Trophoblast cell (in vitro differentiated cells and primary cell): ENCODE results near the gene CTCF.

Experiments used
- DNase-seq, 2 donors: peaks; one replicate each; pipeline ENCODE4 v3.0.0-alpha.2; 2016
- H2AFZ ChIP-seq: 2 replicates; pipeline ENCODE4 v1.6.1; 2013; ENCODE audit warnings: low read length, moderate library complexity, mild to moderate bottlenecking; ENCODE audit not compliant: insufficient read depth, poor library complexity
- H2AK5ac ChIP-seq: 2 replicates; pipeline ENCODE4 v1.6.1; 2013; ENCODE audit warnings: mild to moderate bottlenecking, low read length
- H2BK120ac ChIP-seq: 2 replicates; pipeline ENCODE4 v1.6.1; 2013; ENCODE audit warnings: low read length, mild to moderate bottlenecking, moderate library complexity; ENCODE audit not compliant: insufficient read depth, poor library complexity
- H2BK12ac ChIP-seq: 2 replicates; pipeline ENCODE4 v1.6.1; 2013; ENCODE audit warnings: mild to moderate bottlenecking, low read length, moderate library complexity
- H2BK5ac ChIP-seq: 2 replicates; pipeline ENCODE4 v1.6.1; 2013; ENCODE audit warnings: low read length, low read depth, moderate library complexity, mild to moderate bottlenecking; ENCODE audit not compliant: poor library complexity
- H3K14ac ChIP-seq: 2 replicates; pipeline ENCODE4 v1.6.1; 2013; ENCODE audit warnings: mild to moderate bottlenecking, low read length
- H3K18ac ChIP-seq: 2 replicates; pipeline ENCODE4 v1.6.1; 2013; ENCODE audit warnings: mild to moderate bottlenecking, low read length
- H3K23ac ChIP-seq: 2 replicates; pipeline ENCODE4 v1.6.1; 2013; ENCODE audit warnings: low read length
- H3K27ac ChIP-seq: 2 replicates; pipeline ENCODE4 v1.5.1; 2013; ENCODE audit warnings: low read depth, mild to moderate bottlenecking, inconsistent platforms, low read length, moderate library complexity
- H3K27me3 ChIP-seq: 2 replicates; pipeline ENCODE4 v1.6.1; 2013; ENCODE audit warnings: inconsistent platforms, mild to moderate bottlenecking, low read length, moderate library complexity; ENCODE audit not compliant: insufficient read depth
- H3K36me3 ChIP-seq, 2 experiments: 1 replicate in 1 of 2; 2 replicates in 1 of 2; pipeline ENCODE4 v1.6.1; 2013; ENCODE audit warnings: low read length in 2 of 2, mild to moderate bottlenecking in 2 of 2, moderate library complexity in 1 of 2; ENCODE audit not compliant: insufficient read depth in 2 of 2, control insufficient read depth in 1 of 2
- H3K4ac ChIP-seq: 2 replicates; pipeline ENCODE4 v1.6.1; 2013; ENCODE audit warnings: low read depth, mild to moderate bottlenecking, low read length, moderate library complexity
- H3K4me1 ChIP-seq, 2 experiments: 1 replicate in 1 of 2; 2 replicates in 1 of 2; pipeline ENCODE4 v1.6.1; 2013; ENCODE audit warnings: low read length in 2 of 2, mild to moderate bottlenecking in 2 of 2, moderate library complexity in 1 of 2; ENCODE audit not compliant: insufficient read depth in 2 of 2, control insufficient read depth in 1 of 2
- H3K4me2 ChIP-seq: 2 replicates; pipeline ENCODE4 v1.6.1; 2013; ENCODE audit warnings: inconsistent platforms, mild to moderate bottlenecking, low read length, moderate library complexity
- H3K4me3 ChIP-seq: 2 replicates; pipeline ENCODE4 v1.5.1; 2013; ENCODE audit warnings: mild to moderate bottlenecking, low read depth, low read length, inconsistent platforms
- H3K79me1 ChIP-seq: one replicate; pipeline ENCODE4 v1.6.1; 2013; ENCODE audit warnings: low read length
- H3K79me2 ChIP-seq: 2 replicates; pipeline ENCODE4 v1.6.1; 2013; ENCODE audit warnings: low read length, mild to moderate bottlenecking; ENCODE audit not compliant: control insufficient read depth, insufficient read depth, poor library complexity
- H3K9ac ChIP-seq: 2 replicates; pipeline ENCODE4 v1.6.1; 2013; ENCODE audit warnings: mild to moderate bottlenecking, low read length
- H3K9me3 ChIP-seq: 2 replicates; pipeline ENCODE4 v1.6.1; 2013; ENCODE audit warnings: low read depth, mild to moderate bottlenecking, control low read depth, inconsistent platforms, low read length; ENCODE audit not compliant: insufficient read depth
- H4K12ac ChIP-seq: 2 replicates; pipeline ENCODE4 v1.6.1; 2013; ENCODE audit warnings: low read depth, mild to moderate bottlenecking, low read length, moderate library complexity
- H4K8ac ChIP-seq: 2 replicates; pipeline ENCODE4 v1.6.1; 2013; ENCODE audit warnings: low read depth, mild to moderate bottlenecking, low read length, moderate library complexity
- H4K91ac ChIP-seq: one replicate; pipeline ENCODE4 v1.6.1; 2013; ENCODE audit warnings: low read depth, mild to moderate bottlenecking, low read length, moderate library complexity
- WGBS: extraction: QIAGEN DNeasy Blood & Tissue Kit; methylation state at CpG from one replicate; pipeline ENCODE4 v1.1.7; 2013; ENCODE audit warnings: missing lambda C conversion rate; ENCODE audit not compliant: insufficient read length, insufficient coverage; ENCODE audit errors: extremely low coverage; 5-methylcytosine and 5-hydroxymethylcytosine counted together

The CTCF gene

DNA sequence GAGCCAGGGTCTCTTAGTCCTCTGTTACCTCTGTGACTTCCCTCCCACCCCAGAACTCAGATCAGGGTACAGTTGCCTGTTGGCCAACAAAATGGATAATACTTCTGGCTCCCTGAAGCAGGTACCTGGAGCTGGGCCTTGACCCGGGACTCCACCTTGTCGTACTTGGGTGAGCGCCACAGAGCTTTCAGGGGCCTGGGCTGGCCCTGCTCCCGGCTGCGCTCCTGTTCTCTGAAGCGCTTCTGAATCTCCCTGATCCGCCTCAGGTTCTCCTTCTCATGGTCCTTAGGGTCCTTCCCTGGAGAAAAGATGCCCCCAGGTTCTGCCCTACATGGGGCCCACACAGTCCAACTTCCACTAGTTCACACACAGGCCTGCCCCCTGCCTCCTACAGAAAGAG, 102.5 kb downstream of the CTCF start:
- H2AFZ ChIP-seq, result no peak overlapping the region
- peaks cover 10% of the 10 kb centered on the region for H3K79me1 ChIP-seq
- H3K23ac ChIP-seq, result no peak overlapping the region
- H3K4me1 ChIP-seq, result peaks cover 11 to 14% of the 10 kb centered on the region in 2 experiments
- H2BK120ac ChIP-seq, result no peak overlapping the region
- no peak overlapping the region for H4K8ac ChIP-seq
- H3K9ac ChIP-seq, result no peak overlapping the region
- no peak overlapping the region for H3K4me2 ChIP-seq
- peaks cover 4% of the 10 kb centered on the region in 2 experiments for H3K36me3 ChIP-seq
- no peak overlapping the region for H4K91ac ChIP-seq
- H3K4me3 ChIP-seq, result no peak overlapping the region
- H2AK5ac ChIP-seq, result no peak overlapping the region
- H3K79me2 ChIP-seq, result peaks cover 5% of the 10 kb centered on the region
- H3K27ac ChIP-seq, result no peak overlapping the region
- H3K27me3 ChIP-seq, result no peaks in the 10 kb centered on the region
- H3K14ac ChIP-seq, result no peak overlapping the region
- DNase-seq, result no peak
- no peaks in the 10 kb centered on the region for H3K9me3 ChIP-seq
- no peak overlapping the region for H3K4ac ChIP-seq
- no peak overlapping the region for H2BK5ac ChIP-seq
- H2BK12ac ChIP-seq, result no peak overlapping the region
- H4K12ac ChIP-seq, result no peak overlapping the region
- WGBS, result no CpG with 5 or more reads among the region's 7 CpGs
- H3K18ac ChIP-seq, result no peak overlapping the region

DNA sequence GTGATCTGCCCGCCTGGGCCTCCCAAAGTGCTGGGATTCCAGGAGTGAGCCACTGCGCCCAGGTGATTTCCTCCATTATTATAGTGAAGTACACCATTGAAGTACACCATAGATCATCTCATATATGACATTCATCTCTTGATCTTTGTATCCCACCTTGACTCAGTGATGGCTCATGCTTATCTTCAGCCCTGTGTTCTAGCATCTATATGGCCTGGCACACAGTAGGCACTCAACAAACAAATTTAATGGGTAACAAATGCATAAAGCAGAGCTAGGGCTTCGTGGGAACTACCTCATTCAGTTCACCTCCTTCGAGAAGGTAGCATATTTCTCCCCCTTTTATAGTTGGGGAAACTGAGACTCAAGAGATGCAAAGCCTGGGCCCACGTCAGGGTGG, 103.3 kb downstream of the CTCF start:
- H4K8ac ChIP-seq, result peak overlapping the region; percentile 3
- H3K36me3 ChIP-seq, result peaks cover 4% of the 10 kb centered on the region in 2 experiments
- H3K18ac ChIP-seq, result no peak overlapping the region
- no peak overlapping the region for H3K23ac ChIP-seq
- DNase-seq, result no peak
- no CpG with 5 or more reads among the region's 5 CpGs for WGBS
- peaks cover 11 to 14% of the 10 kb centered on the region in 2 experiments for H3K4me1 ChIP-seq
- H2BK5ac ChIP-seq, result no peak overlapping the region
- H2AFZ ChIP-seq, result no peak overlapping the region
- no peaks in the 10 kb centered on the region for H3K27me3 ChIP-seq
- H3K9me3 ChIP-seq, result no peaks in the 10 kb centered on the region
- no peak overlapping the region for H3K4ac ChIP-seq
- no peak overlapping the region for H2AK5ac ChIP-seq
- peaks cover 3% of the 10 kb centered on the region for H3K79me2 ChIP-seq
- H4K12ac ChIP-seq, result no peak overlapping the region
- H3K4me3 ChIP-seq, result no peak overlapping the region
- peaks cover 5% of the 10 kb centered on the region for H3K79me1 ChIP-seq
- no peak overlapping the region for H2BK12ac ChIP-seq
- H4K91ac ChIP-seq, result no peak overlapping the region
- peak overlapping the region; percentile 78 for H3K4me2 ChIP-seq
- H3K9ac ChIP-seq, result no peak overlapping the region
- no peak overlapping the region for H3K14ac ChIP-seq
- H2BK120ac ChIP-seq, result no peak overlapping the region
- no peak overlapping the region for H3K27ac ChIP-seq

DNA sequence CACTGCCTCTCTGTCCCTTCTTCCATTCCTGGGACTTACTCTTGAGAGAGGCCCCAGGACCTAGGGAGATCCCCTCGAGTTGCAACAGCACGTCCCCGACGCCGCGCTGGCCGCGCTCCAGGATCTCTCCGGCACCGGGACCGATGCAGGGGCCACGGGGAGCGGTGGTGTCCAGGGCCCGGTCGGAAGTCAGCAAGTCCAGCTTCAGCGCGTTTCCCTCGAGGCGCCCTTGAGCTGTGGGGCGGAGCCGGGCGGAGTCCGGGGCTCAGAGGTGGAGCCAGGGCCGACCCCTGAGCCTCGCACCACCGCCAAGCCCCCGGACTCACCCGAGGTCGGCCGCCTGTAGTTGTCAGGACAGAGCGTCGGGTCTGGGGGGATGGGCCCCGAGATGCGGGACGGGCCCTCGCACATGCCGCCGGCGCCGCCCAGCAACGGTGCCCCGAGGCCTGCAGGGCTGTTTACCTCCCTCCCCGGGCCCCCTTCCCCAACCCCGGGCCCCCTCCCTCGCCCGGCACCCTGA, 103.8 kb downstream of the CTCF start:
- H2AFZ ChIP-seq, result no peak overlapping the region
- no peak overlapping the region for H4K91ac ChIP-seq
- H3K18ac ChIP-seq, result no peak overlapping the region
- peak overlapping the region; percentile 79 for H3K4me3 ChIP-seq
- H3K4ac ChIP-seq, result no peak overlapping the region
- no peak for DNase-seq
- no peak overlapping the region for H2BK12ac ChIP-seq
- peaks cover 11 to 14% of the 10 kb centered on the region in 2 experiments for H3K4me1 ChIP-seq
- H3K36me3 ChIP-seq, result peaks cover 4% of the 10 kb centered on the region in 2 experiments
- H4K12ac ChIP-seq, result peak overlapping the region; percentile 6
- no CpG with 5 or more reads among the region's 46 CpGs for WGBS
- H2BK5ac ChIP-seq, result no peak overlapping the region
- peaks cover 5% of the 10 kb centered on the region for H3K79me1 ChIP-seq
- H3K23ac ChIP-seq, result no peak overlapping the region
- no peaks in the 10 kb centered on the region for H3K9me3 ChIP-seq
- H2BK120ac ChIP-seq, result no peak overlapping the region
- H3K9ac ChIP-seq, result no peak overlapping the region
- no peak overlapping the region for H3K27ac ChIP-seq
- H3K79me2 ChIP-seq, result peaks cover 3% of the 10 kb centered on the region
- H4K8ac ChIP-seq, result peak overlapping the region; percentile 3
- peak overlapping the region; percentile 13 for H3K14ac ChIP-seq
- H3K4me2 ChIP-seq, result peak overlapping the region; percentile 78
- no peaks in the 10 kb centered on the region for H3K27me3 ChIP-seq
- H2AK5ac ChIP-seq, result no peak overlapping the region

- Histone ChIP-seq H3K79me1 (peaks cover 5% of the 10 kb centered on the region), H3K14ac (peak within 1 kb of the TSS; percentile 62), H3K4me1 (peaks cover 11% of the 10 kb centered on the region in 2 experiments), H3K4me3 (peak within 1 kb of the TSS; percentile 79), H3K4me2 (peak within 1 kb of the TSS; percentile 78), H2AK5ac (no peak within 1 kb of the TSS), H3K4ac (peak within 1 kb of the TSS; percentile 53), H3K9ac (no peak within 1 kb of the TSS), H2BK5ac (no peak within 1 kb of the TSS), H3K23ac (no peak within 1 kb of the TSS), H3K36me3 (peaks cover 4% of the 10 kb centered on the region in 2 experiments), H4K12ac (peak within 1 kb of the TSS; percentile 70), H3K27me3 (no peaks in the 10 kb centered on the region), H2AFZ (peak within 1 kb of the TSS; percentile 96), H3K18ac (peak within 1 kb of the TSS; percentile 70), H3K27ac (no peak within 1 kb of the TSS), H4K91ac (peak within 1 kb of the TSS; percentile 87), H3K79me2 (peaks cover 3% of the 10 kb centered on the region), H4K8ac (peak within 1 kb of the TSS; percentile 93), H2BK120ac (peak within 1 kb of the TSS; percentile 70), H3K9me3 (no peaks in the 10 kb centered on the region), H2BK12ac (no peak within 1 kb of the TSS)
- no CpG with 5 or more reads among the region's 78 CpGs for WGBS
- peak; percentile 70 to 79 for DNase-seq
These were observed 104.5 kb downstream of the CTCF start, which contains the start of the genes C16orf86 and ENKD1 for GRCh38 chr16:67666559-67667452. Gene C16orf86, plus strand, starts transcription at chr16:67666814. Its CDS starts 157 bp downstream, at chr16:67666971. Gene ENKD1, minus strand, starts transcription at chr16:67666750. Its CDS starts 308 bp downstream, at chr16:67666442.
